B cell (primary cell): Measurements from ENCODE around the gene MIER3.

ENCODE experiments used
- CTCF ChIP-seq: fragments of 200-600 bp; IDR thresholded peaks from one replicate; pipeline ENCODE4 v1.8.0; 2022; ENCODE audit warnings: antibody characterized with exemption, mild to moderate bottlenecking
- EZH2 ChIP-seq: IDR thresholded peaks from 2 replicates; pipeline ENCODE4 v1.6.1; 2012; ENCODE audit warnings: borderline replicate concordance, low read depth, mild to moderate bottlenecking, moderate library complexity, low read length; ENCODE audit not compliant: insufficient read depth, poor library complexity, severe bottlenecking

DNA sequence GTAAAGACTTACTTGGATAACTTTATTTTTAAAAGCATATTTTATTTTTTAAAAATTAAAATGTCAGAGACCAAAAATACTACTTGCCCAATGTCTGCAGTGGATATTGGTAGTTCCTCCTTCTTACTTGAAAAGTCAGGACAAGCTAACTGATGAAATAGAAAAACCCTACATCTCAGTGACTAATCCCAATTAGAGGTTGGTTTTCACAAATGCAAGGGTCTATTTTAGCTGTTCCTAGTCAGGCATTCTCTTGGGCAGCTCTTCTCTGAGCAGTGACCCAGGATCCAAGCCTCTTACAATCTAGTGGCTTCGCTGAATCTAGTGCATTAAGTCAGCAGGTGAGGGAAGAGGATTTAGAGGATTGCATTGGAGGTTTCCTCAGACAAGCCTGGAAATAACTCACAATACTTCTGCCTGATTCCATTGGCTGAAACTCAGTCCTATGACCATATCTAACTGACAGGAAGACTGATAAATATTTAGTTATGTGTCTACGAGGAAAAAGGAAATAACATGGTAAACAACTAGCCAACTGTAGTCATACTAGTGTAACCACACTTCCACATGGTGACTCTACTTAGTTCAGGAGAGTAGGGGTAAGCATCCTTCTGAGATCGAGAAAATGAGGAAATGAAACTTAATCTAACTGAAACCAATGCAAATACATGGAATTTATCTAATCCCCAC is 34.2 kb upstream of the MIER3 start:
- TF ChIP-seq CTCF, result no peak
- no peak for TF ChIP-seq EZH2
